Measurements from ENCODE around the gene SEMA4A.

DNA sequence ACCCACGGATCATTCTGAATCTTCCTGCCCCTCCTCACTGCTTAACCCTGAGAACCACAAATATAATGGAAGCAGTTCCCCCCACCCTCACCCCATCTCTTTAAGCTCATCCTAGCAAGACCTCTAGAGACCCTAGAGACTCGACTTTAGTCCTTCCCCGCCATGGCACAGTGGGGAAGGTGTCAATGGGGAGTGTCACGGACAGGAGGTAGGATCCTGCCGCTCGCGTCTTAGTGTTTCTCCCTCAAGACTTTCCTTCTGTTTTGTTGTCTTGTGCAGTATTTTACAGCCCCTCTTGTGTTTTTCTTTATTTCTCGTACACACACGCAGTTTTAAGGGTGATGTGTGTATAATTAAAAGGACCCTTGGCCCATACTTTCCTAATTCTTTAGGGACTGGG, 58.7 kb downstream of the SEMA4A start:
- TF ChIP-seq POLR2AphosphoS5 (IDR thresholded peaks at IDR 0.05; ENCODE audit: borderline replicate concordance, low read depth, low read length) (no peak), EZH2 (IDR thresholded peaks at IDR 0.05) (no peak), FOXP2 (optimal IDR thresholded peaks at IDR 0.05; ENCODE audit: control extremely low read depth, extremely low read length, insufficient read depth) (no peak)
